Endothelial cell (in vitro differentiated cells): Measurements from ENCODE around the gene CARD8. TPM values are rescaled to one million over a fixed set of nuclear protein-coding genes. Genes with fewer than 3 reads are reported as not detected.

ENCODE experiments used
- DNase-seq: peaks from one replicate; pipeline ENCODE4 v3.0.0; 2021; ENCODE audit warnings: low spot score
- H3K27ac Mint-ChIP-seq: one replicate; pipeline ENCODE4 v1.8.0; 2021; ENCODE audit warnings: mixed read lengths, inconsistent platforms; ENCODE audit not compliant: unreplicated experiment
- H3K27me3 Mint-ChIP-seq: one replicate; pipeline ENCODE4 v1.8.0; 2021; ENCODE audit warnings: mild to moderate bottlenecking, moderate library complexity, mixed read lengths, inconsistent platforms; ENCODE audit not compliant: unreplicated experiment
- H3K36me3 Mint-ChIP-seq: one replicate; pipeline ENCODE4 v1.8.0; 2021; ENCODE audit warnings: mild to moderate bottlenecking, low read depth, mixed read lengths, inconsistent platforms; ENCODE audit not compliant: unreplicated experiment
- H3K4me1 Mint-ChIP-seq: one replicate; pipeline ENCODE4 v1.8.0; 2021; ENCODE audit warnings: mild to moderate bottlenecking, mixed read lengths, inconsistent platforms; ENCODE audit not compliant: unreplicated experiment
- H3K4me3 Mint-ChIP-seq: one replicate; pipeline ENCODE4 v1.8.0; 2021; ENCODE audit warnings: mild to moderate bottlenecking, mixed read lengths, inconsistent platforms; ENCODE audit not compliant: unreplicated experiment
- H3K9me3 Mint-ChIP-seq: one replicate; pipeline ENCODE4 v1.8.0; 2021; ENCODE audit warnings: mixed read lengths, inconsistent platforms; ENCODE audit not compliant: unreplicated experiment
- CTCF ChIP-seq: fragments of 200-600 bp; sonication (generic); IDR thresholded peaks from one replicate; pipeline ENCODE4 v1.5.0; 2021; ENCODE audit warnings: antibody characterized with exemption; ENCODE audit not compliant: unreplicated experiment
- total RNA-seq: library from RNA; stranded (reverse); fragmentation: NEBNext Ultra II Directional; extraction: Animal tissue kit (Norgen Biotek cat#: 25700); gene quantifications from one replicate; pipeline ENCODE4 v1.2.1, GENCODE V29; 2021; ENCODE audit not compliant: unreplicated experiment

CARD8 gene
- total RNA-seq, 1 donor from 2014 or later = 210 TPM

GRCh38 chr19:48203794-48204628, 51.7 kb downstream of the CARD8 start:
- H3K4me1 Mint-ChIP-seq = no peaks in the 10 kb centered on the region
- no peaks in the 10 kb centered on the region for H3K9me3 Mint-ChIP-seq
- DNase-seq = peak; percentile 94
- no peak overlapping the region for H3K27ac Mint-ChIP-seq
- H3K36me3 Mint-ChIP-seq = peaks cover 4% of the 10 kb centered on the region
- H3K4me3 Mint-ChIP-seq = no peak overlapping the region
- TF ChIP-seq CTCF = no peak
- H3K27me3 Mint-ChIP-seq = peaks cover 3% of the 10 kb centered on the region

- Mint-ChIP-seq H3K36me3 (peaks cover 4% of the 10 kb centered on the region), H3K27ac (no peak overlapping the region), H3K27me3 (peaks cover 3% of the 10 kb centered on the region), H3K4me3 (no peak overlapping the region), H3K4me1 (no peaks in the 10 kb centered on the region), H3K9me3 (no peaks in the 10 kb centered on the region)
- no peak for TF ChIP-seq CTCF
- DNase-seq = no peak
Measured at GRCh38 chr19:48203222-48203793, 52.4 kb downstream of the CARD8 start.

- Mint-ChIP-seq H3K4me3 (no peak overlapping the region), H3K27ac (peak overlapping the region; percentile 48), H3K4me1 (peaks cover 8% of the 10 kb centered on the region), H3K36me3 (peaks cover 10% of the 10 kb centered on the region), H3K9me3 (no peaks in the 10 kb centered on the region), H3K27me3 (peaks cover 8% of the 10 kb centered on the region)
- no peak for TF ChIP-seq CTCF
- DNase-seq = no peak
Measured at GRCh38 chr19:48196933-48197665, 58.6 kb downstream of the CARD8 start.

GRCh38 chr19:48196321-48196763, 59.4 kb downstream of the CARD8 start:
- TF ChIP-seq CTCF = no peak
- no peaks in the 10 kb centered on the region for H3K9me3 Mint-ChIP-seq
- no peak for DNase-seq
- no peak overlapping the region for H3K4me3 Mint-ChIP-seq
- peaks cover 8% of the 10 kb centered on the region for H3K4me1 Mint-ChIP-seq
- H3K27ac Mint-ChIP-seq = no peak overlapping the region
- peaks cover 8% of the 10 kb centered on the region for H3K27me3 Mint-ChIP-seq
- H3K36me3 Mint-ChIP-seq = peaks cover 10% of the 10 kb centered on the region
